HG02678 (cell line): ENCODE results near the gene BET1L.
A peak's percentile ranks its signal among the peaks of the same experiment; 100 is the strongest.
"Not testable (repeated sequence)": the region's sequence is repeated elsewhere in the genome, so short reads cannot be mapped to it uniquely, and the experiment has no call there.

ENCODE experiments used
- ATAC-seq: cut with Tn5 transposase; IDR thresholded peaks from one replicate; pipeline ENCODE4 v1.9.1; 2021; ENCODE audit warnings: mild to moderate bottlenecking, moderate library complexity; ENCODE audit not compliant: unreplicated experiment

BET1L gene

DNA sequence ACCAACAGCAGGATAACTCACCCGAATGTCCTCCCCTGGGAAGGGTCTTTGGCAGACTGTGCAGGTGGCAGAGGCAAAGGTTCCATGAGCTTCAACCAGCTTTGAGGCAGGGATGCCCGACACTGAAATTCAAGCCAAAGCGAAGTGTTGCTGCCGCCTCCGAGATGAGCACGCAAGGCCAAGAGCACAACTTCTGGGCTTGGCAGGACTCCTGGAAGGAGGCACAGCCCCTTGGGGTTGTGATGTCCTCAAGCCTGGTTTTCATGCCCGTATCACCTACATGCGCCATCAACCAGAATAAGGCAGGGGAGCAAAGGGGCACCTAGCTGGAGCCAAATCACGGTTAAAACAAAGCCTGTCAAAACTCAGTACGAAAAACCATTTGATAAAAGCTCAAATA lies 23.2 kb upstream of the BET1L start:
- no peak for ATAC-seq

DNA sequence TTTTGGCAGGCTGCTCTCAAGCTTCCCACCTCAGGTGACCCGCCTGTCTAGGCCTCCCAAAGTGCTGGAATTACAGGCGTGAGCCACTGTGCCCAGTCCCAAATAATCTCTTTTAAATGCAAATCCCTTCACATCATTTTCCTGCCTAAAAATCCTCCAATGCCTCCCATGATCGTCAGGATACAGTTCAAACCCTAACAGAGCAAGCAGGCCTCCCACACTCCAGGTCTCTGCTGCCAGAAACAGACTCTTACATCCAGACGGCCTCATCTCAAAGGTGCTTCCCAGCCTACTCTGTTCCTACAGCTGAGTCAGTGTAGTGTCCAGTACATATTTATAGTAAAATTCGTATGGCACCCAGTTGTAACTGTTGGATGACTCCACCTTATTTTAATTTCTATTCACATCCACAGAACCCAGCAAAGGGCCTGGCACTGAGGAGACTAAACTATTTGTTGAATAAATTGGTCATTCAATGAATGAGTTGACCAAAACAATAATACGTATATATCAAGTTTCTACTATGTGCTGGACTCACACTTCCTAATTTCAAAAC lies 20.7 kb upstream of the BET1L start:
- ATAC-seq: no peak

DNA sequence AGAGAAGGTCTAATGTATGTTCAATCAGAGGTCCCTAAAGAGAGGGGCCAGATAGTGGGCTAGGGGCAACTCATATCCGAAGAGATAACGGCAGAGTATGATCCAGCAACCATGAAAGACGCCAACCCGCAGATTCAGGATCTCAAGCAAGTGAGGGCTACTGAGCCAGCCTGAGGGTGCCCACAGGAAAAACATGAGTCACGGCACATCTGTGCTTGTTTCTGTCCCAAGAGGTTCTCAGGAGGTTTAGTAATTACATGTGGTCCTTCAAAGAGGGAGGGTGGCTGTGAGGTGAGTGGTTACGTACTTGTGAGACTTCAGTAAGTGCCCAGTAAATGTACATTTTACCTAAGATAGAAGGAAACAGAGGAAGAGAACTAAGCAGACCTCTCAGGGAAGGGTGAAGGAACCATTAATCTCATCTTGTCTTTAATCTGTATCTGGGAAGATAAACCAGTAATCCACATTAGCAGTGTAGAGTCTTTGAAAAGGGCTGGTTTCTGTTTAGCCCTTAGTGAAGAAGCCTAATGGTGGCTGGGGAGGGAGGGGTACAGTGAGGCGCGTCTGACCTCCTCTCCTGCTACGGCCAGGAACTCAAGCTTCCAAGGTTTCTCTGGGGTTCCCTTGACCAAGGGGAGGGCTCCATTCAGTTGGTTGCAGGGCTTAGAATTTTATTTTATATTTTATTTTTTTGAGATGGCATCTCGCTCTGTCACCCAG lies 18.7 kb upstream of the BET1L start:
- ATAC-seq: peak; percentile 50

DNA sequence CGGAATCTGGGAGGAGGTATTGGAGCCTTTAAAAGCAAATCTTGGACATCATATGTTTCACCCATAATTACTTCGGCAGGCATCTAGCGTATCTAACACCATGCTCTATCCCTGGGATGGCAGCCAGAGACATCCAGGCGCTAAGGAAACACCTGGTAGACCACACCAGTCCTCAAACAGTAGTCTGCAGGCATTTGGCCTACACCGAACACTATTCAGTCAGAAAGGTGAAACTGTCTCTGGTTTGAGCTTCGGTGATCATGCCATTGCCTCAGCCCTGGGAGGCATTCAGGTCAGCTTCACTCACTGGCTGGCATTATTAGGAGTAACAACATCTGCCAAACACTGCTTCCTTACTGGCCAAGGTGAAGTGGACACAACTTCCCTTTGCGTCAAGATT lies 17.2 kb upstream of the BET1L start:
- ATAC-seq: no peak

DNA sequence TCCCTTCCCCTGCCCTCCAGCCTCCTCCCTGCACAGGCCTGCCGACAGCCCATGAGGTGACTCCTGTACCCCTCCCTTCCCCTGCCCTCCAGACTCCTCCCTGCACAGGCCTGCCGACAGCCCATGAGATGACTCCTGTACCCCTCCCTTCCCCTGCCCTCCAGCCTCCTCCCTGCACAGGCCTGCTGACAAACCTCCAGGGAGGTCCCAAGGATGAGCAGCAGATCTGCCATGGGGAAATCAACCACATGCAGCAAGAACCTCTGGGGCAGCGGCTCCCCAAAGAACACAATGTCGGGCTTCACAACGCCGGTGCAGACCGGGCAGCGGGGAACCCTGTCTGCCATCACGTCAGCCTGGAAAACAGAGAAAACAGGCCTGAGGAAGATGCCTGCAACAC lies 16.7 kb upstream of the BET1L start:
- no peak for ATAC-seq

DNA sequence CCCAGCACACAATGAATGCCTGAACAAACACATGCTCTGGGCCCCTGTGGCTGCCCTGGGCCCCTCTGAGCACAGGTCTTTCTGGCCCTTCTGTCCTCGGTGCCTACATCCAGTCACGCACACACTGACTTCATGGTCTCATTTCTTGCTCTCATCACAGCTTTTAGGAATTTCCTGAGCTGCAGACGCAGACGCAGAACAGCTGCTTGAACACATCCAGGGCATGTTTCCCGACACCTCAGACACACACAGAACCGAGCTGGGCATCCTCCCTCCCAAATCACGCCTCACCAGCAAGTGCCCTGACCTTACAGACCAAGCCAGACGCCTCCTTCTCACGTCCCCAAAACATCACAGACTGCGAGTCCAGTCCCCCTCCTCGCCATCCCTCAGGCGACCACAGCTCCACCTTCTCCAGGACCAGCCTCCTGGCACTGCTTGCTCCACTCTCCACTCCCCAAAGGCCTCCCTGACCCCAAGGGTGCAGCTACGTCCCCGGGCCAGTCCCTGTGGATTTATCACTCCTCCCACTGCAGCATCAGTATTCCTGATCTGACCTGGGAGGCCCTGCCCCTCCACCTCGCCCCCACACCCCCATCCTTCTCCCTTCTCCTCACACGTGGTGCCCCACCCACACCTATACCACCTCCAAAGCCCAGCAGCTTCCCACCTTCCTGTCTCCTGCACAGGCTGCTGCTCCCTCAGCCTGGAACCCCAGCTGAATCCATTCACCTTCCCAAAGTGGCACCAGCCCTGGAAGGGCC lies 16.0 kb upstream of the BET1L start:
- no peak for ATAC-seq

DNA sequence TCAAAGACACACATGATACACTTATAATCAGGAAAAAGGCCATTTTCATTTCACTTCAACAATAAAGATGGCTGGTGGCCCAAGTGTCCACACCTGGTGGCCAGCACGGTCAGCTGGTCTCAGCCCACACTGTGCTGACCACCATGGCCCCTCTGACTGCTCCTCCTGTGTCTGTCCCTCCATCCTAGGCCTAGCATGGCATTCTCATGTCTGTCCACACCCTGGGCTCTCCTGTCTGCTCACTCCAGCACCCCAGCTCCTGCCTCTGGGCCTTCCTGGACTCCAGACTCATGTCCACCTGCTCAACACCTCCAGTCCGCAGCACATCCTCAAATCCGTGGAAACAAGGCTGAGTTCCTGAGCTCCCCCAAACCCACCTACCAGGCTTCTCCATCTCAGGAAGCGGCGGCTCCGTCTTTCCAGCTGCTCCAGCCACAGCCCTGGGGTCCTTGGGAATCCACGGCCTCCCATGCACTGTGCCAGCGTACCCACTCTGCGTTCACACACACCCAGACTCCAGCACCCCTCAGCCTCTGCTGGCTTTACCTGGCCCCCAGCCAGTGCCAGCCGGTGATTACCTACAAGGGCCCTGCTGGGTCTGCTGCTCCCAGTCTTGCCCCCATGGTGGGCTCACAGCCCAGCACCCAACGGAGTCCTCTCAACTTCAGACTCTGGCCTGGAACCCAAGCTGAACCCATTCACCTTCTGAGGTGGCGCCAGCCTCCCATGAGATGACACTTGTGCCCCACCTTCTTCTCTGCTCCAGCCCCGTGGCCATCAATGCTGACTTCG lies 15.0 kb upstream of the BET1L start:
- no peak for ATAC-seq

DNA sequence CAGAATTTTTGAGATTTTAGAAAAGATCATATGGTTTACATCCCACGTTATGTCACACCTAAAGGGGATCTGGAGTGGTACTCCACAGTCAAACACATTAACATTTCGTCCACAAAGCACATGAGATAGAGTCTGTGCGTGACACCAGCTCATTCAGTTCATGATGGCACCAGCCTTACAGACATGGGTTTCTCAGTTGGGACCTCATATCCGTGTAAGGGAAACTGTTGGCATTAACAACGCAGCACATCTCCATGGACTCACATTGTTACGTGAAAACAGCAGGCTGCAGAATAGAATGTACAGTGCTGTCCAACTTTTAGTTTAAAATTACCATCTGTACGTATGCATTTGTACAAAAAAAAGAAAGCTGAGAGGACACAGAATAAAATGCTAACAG lies 14.3 kb upstream of the BET1L start:
- ATAC-seq: no peak

DNA sequence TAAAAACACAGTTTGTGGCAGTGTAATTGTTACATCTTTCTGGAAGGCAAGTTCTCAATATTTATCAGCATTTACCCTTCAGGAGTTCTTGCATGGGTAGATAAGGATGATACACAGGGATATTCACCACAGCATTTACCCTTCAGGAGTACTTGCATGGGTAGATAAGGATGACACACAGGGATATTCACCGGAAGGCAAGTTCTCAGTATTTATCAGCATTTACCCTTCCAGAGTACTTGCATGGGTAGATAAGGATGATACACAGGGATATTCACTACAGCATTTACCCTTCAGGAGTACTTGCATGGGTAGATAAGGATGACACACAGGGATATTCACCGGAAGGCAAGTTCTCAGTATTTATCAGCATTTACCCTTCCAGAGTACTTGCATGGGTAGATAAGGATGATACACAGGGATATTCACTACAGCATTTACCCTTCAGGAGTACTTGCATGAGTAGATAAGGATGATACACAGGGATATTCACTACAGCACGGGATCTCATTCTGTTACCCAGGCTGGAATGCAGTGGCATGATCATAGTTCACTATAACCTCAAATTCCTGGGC lies 13.5 kb upstream of the BET1L start:
- ATAC-seq: not testable (repeated sequence)

DNA sequence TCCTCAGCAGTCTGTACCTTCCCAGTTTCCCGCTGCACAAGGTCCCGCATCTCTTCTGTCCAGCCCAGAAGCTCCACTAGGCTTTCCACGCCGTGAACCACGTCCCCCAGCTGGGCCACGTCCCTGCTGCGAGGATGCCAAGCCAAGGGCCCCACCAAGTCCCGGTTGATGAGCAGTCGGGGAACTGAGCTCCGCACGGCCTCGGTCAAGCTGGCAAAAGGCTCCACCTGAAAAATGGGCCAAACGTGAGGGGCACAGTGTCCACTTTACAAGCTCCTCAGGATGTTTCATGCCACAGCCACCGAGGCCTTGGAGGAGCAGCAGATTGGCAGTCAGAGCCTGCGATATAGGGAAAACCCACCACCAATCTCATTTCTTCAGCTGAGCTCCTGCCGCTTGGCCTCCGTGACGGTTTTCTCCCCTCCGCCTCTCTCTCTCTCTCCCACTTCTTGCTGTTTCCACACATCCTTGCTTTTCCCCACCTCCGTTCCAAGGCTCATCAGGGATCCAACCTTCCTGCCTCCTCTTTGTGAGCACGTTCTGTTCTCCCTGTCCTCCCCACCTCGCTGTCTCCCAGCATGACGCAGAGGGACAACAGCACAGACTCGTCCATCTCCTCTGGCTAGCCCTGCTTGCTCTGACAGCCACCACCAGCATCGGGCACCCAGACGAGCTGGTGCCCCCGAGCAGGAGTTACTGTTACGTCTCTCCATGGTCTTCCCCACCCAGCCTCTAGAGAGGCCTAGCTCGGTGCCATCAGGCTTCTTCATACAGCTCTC lies 11.8 kb upstream of the BET1L start:
- ATAC-seq: no peak

DNA sequence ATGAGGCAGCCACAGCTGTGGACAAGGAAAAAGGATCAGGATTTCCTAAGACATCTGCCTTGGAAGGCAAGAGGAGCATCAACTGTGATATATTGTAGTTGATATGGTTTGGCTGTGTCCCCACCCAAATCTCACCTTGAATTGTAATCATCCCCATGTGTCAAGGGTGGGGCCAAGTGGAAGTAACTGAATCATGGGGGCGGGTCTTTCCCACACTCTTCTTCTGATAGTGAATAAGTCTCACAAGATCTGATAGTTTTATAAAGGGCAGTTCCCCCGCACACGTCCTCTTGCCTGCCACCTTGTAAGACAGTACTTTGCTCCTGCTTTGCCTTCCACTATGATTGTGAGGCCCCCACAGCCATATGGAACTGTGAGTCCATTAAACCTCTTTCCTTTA lies 10.5 kb upstream of the BET1L start:
- ATAC-seq: no peak

DNA sequence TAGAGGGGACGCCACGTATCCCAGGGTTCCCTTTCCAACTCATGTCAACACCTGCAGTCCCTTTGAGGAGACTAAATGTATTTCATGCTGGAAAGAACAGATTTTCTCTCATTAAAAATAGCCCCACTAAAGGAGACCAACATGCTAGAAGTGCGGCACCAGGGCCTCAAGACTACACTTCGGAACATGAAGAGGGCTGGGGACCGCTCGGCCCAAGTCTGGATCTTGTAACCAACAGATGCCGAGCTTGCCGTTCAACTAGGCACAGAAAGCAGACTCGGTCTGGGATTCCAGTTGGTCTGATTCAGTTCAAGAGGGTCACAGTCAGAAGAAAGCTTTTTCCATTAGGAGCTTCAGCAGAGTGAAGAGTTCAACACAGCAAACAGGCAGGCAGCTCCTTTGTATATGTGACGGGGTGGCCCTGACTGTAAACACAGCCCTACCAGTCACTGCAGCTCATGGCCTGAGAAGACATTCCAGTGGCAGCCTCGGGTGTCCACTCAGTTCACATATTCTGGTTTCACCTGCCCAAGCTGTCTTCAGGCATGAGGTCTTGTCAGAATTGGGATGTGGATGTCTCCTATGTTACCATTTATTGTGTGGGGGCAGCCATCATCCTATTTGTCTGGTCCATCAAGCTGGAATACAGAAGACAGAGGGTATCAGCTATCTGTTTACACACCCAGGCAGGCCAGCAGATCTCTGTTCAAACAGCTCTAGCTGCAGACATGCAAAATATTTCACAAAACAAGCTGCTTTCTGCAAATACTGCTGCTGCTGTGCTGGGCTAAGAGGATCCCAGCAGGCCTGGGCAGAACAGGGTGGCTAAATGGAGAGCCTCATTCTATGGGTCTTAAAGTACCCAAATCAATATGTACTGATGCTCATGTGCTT lies 9.1 kb upstream of the BET1L start:
- ATAC-seq: no peak

DNA sequence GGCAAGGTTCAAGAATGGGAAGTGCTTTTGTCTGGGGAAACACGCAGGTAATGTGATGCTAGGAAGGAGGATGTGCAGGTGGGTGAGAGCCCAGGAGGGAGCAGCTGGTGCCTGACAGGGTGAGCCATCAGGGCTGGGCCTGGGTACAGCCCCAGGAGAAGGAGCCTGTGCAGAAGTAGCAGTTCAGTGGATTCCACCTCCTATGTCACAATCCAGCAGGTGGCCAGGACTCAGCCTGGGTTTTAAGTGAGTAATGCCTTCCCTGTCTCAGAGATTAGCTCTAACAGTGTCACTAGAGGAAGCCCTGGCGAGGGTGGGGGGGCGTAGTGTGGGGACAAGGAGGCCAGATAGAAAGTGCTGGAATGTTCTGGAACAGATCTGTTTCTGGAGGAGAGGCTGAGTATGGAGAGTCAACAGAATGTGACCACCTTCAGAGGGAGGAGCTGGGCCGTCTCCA lies 8.4 kb upstream of the BET1L start:
- ATAC-seq: no peak

DNA sequence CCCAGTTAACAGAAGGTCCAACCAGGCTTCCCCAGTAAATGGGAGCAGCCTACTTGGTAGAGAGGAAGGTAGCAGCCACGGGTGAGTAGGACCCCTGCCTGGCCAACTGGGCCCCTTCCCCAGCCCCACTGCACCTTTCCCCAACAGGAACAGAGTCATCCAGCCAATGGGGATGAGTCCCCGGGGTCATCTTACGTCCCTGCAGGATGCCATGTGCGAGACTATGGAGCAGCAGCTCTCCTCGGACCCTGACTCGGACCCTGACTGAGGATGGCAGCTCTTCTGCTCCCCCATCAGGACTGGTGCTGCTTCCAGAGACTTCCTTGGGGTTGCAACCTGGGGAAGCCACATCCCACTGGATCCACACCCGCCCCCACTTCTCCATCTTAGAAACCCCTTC lies 6.9 kb upstream of the BET1L start:
- no peak for ATAC-seq

DNA sequence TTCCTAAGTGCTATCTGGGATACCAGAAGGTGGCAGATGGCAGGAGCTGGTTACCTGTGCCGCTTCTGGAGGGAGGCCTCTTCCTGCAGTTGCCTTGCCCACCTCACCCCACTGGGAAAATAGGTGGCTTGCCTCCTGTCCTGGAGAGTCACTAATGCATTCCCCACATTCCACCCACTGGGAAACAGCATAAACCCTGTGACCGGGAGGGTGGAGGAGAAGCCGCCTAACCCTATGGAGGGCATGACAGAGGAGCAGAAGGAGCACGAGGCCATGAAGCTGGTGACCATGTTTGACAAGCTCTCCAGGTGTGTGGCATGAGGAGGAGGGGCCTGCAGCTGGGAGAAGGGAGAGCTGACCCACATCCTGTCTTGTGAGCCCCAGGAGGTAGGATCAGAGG lies 5.9 kb upstream of the BET1L start:
- ATAC-seq: no peak

DNA sequence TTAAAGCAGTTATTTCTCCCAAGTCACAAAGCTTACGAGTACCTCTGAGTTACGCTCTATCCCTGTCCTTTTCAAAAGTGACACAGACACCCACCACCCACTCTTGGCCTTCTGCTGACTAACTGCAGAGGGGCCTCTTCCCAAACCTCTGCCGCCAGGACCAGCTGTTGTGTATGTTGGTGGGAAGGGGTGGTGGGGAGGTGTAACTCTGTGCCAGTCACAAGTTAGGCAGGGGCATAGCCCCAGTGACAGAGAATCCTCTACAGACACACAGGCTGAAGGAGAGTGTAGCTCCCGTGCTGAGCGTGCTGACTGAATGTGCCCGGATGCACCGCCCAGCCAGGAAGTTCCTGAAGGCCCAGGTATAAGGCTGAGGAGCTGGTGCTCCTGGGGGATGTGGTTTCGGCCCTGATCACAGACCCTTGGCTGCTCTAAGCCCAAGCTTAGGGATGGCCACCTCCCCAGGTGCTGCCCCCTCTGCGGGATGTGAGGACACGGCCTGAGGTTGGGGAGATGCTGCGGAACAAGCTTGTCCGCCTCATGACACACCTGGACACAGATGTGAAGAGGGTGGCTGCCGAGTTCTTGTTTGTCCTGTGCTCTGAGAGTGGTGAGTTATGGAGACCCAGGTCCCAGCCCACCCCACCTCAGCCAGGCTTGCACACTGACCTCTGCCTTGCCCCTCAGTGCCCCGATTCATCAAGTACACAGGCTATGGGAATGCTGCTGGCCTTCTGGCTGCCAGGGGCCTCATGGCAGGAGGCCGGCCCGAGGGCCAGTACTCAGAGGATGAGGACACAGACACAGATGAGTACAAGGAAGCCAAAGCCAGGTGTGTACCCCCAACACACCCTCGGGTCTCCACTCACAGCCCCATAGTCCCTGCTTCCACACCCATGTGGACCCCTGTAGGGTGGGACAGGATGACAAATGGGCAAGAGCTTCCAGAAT lies 5.2 kb upstream of the BET1L start:
- no peak for ATAC-seq

DNA sequence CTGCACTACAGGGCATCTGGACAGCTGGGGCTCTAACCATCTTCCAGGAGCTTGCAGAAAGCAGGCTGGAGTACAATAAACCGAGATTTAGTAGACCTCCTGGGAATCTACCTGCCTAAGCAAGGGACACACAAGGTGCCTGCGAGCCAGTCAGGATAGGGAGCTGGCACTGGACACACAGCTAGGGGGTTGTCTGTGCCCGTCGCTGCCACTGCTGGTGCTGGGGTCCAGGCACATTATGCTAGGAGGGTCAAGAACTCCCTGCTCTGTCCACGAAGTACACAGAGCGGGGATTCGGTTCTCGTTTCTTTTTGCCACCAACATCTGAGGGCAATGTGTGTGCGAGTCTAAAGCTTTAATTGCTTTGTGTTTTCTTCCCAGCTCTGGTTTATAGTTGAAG lies 4.5 kb upstream of the BET1L start:
- no peak for ATAC-seq

DNA sequence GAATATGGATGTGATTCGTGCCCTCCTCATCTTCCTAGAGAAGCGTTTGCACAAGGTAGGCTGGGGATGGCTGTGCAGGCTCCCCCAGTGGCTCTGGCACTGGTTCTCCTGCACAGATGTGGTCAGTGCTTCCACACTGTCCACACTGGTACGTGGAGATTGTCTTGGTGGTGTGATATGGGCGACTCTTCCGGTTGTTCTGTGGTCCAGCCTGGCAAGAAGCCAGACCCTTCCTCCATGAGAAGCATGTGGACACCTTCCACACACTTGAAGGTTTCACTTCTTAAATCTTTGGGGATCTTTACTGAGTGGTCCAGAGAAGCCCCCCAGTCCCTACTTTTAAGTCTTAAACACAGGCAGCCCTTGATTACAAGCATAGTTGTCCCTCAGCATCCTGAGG lies 4.1 kb upstream of the BET1L start:
- no peak for ATAC-seq
